C1 segment of cervical spinal cord (tissue), 14 donors: ENCODE results near the gene CIPC.

ENCODE experiments used
- DNase-seq, 14 donors: peaks; one replicate each; lab custom pipeline; 2025; lab: John Stamatoyannopoulos, UW

CIPC gene

DNA sequence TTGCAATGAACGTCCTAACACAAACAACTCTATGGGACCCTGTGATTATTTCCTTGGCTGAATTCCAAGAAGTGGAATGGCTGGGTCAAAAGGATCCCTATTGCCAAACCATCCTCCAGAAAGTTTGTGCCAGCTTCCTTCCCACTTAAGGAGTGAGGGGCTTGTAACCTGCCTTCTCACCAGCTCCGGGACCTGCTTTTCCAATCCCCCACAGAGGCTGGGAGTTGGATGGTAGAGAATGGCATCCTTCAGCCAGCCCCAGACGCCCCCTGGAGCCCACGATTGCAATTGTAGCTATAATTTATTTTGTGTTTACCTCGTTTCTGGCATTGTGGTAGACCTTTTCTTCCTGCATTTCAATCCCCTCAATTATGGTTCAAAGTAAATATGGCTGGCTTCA, 53.2 kb downstream of the CIPC start:
- DNase-seq, result peak in 1 of 14 donors; percentile 58

DNA sequence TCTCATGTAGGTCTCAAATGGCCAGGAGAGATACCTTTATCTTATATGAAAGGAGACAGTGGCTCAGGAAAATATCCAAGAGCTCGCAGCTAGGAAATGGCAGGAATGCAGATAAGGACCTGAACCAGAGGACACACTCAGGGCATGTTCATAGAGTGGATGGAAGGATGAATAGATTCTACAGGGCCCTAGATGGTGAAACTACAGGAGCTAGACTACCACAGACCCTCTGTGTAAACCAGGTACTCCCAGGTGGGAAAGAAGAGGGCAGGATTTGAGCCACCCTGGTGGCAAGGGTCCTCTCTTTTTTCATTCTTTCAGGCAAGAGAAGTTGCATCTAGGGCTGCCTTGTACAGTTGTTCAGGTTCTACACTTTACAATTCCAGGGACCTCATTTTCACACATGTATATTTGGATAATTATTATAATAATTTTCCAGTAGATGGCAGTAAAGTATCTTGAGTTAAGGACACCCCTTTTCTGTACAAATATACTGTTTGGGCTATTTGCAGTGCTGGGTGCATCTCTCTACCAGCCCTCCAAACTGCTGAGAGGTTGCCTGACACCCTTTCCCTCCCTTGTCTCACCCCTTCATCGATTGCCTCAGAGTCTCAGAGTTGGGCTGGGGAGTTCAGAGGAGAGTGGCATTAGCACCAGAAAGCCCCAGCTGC, 54.0 kb downstream of the CIPC start:
- peak in 1 of 14 donors; percentile 67 for DNase-seq

DNA sequence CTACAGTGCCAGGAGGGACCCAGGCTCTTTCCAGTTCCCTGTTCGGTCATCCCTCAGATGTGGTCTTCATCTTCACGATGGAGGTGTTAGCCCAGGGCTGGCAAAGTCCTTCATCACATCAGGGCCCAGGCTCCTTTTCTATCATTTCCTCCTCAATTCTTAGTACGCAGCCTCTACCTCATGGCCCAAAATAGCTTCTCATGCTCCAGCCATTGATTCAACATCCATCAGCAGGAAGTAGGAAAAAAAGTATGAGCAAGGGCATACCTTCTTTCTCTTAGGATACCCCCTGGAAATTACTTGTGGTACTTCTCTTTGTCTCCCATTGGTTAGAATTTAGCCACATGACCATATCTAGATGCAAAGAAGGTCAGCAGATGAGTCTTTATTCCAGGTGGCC, 55.7 kb downstream of the CIPC start:
- no peak for DNase-seq

DNA sequence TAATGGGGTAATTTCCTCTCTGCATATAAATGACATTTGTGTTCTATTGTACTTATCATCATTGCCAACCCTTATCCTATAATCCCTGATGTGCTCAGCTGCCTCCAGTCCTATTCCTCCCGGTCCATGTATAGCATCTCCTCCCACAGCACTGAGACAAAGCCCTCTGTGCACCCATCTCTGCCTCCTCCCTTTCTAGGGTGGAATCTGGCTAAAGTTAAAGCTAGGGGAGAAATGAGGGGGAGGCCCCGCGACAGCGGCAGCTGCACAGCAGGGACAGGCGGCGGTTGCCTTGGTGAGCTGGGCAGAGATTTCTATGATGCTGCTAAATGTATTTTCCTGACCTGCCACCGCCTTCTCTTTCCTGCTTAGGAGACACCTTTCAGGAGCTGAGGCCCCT, 56.4 kb downstream of the CIPC start:
- no peak for DNase-seq

DNA sequence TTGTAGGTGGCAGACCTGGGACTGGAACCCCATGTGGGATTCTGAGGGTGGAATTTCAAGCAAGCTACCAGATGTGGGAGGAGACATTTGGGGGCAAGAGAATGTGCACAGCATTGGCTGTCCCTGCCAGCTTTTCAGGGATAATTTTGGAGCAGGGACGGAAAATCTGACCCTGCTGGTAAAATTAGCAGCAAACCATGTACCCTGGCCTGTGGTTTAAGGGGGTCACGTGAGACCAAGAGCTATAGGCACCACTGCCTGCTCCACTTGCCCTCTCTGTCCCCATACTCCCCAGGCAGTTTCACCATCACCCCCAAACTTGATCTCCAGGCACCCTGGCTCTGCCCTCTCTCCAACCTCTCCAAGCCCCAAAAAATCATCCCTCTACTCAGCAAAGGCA, 57.0 kb downstream of the CIPC start:
- no peak for DNase-seq

DNA sequence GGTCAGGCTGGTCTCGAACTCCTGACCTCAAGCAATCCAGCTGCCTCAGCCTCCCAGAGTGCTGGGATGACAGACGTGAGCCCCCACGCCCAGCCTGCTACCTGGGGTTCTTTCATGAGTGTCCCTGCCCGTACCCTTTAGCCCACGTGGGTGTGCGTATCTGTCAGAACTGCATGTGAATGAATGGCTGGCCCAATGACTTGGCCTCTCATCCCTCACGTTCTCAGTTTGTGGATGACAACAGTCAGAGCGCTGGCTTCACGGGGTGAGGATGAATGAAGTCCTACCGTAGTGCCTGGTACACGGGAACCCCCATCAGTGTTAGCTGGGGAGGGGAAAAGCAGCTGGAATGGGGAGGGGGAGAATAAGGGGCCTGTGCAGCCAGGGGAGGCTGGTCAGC, 59.7 kb downstream of the CIPC start:
- no peak for DNase-seq

- peak in 11 of 14 donors; percentile 22 to 85 (median 52) for DNase-seq
Measured at GRCh38 chr14:77158175-77158881, 60.3 kb downstream of the CIPC start.

DNA sequence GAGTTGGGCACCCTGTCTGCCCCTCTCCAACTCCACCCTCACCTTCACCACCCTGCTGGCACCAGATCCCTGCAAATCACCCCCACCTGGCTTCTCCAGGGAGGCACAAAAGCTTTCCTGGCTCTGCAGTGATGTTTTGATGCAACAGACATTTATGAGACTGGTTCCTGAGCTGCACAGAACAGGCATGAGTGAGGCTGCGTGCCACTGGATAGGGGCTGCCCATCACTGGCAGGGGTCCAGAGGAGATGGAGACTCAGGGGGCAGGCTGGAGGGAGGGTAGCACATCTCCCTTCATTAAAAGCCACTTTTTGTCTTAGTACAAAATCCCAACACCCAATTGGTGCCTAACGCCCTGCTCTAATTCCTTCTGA, 60.8 kb downstream of the CIPC start:
- DNase-seq, result no peak

GRCh38 chr14:77161011-77161410, 63.0 kb downstream of the CIPC start:
- DNase-seq, result no peak
